WERI-Rb-1 (cell line): ENCODE measurements around the gene CDCP1.

Source experiments
- DNase-seq: peaks from one replicate; pipeline ENCODE4 v3.0.0-alpha.2; 2020
- H3K27ac ChIP-seq: fragments of 250-450 bp; sonication (Bioruptor Pico); 2 replicates; pipeline ENCODE4 v1.5.1; 2020; ENCODE audit warnings: mild to moderate bottlenecking, moderate library complexity
- H3K27me3 ChIP-seq: fragments of 250-450 bp; sonication (Bioruptor Pico); 2 replicates; pipeline ENCODE4 v1.5.1; 2021; ENCODE audit warnings: mild to moderate bottlenecking, low read depth, moderate library complexity; ENCODE audit not compliant: insufficient read depth, severe bottlenecking
- H3K36me3 ChIP-seq: fragments of 250-450 bp; sonication (Bioruptor Pico); 2 replicates; pipeline ENCODE4 v1.5.1; 2020; ENCODE audit warnings: mild to moderate bottlenecking, moderate library complexity
- H3K4me3 ChIP-seq: 2 replicates; pipeline ENCODE4 v1.5.1; 2011; ENCODE audit warnings: low read depth, mild to moderate bottlenecking, control low read depth, low read length
- H3K9me3 ChIP-seq: fragments of 250-450 bp; sonication (Bioruptor Pico); 2 replicates; pipeline ENCODE4 v1.5.1; 2021; ENCODE audit warnings: mild to moderate bottlenecking, moderate library complexity; ENCODE audit not compliant: severe bottlenecking
- TF ChIP-seq, protein P1 (sequence below): IDR thresholded peaks from 2 replicates; pipeline ENCODE4 v1.5.1; 2011; ENCODE audit warnings: low read depth, mild to moderate bottlenecking, control low read depth, inconsistent platforms, low read length

CDCP1 gene

DNA sequence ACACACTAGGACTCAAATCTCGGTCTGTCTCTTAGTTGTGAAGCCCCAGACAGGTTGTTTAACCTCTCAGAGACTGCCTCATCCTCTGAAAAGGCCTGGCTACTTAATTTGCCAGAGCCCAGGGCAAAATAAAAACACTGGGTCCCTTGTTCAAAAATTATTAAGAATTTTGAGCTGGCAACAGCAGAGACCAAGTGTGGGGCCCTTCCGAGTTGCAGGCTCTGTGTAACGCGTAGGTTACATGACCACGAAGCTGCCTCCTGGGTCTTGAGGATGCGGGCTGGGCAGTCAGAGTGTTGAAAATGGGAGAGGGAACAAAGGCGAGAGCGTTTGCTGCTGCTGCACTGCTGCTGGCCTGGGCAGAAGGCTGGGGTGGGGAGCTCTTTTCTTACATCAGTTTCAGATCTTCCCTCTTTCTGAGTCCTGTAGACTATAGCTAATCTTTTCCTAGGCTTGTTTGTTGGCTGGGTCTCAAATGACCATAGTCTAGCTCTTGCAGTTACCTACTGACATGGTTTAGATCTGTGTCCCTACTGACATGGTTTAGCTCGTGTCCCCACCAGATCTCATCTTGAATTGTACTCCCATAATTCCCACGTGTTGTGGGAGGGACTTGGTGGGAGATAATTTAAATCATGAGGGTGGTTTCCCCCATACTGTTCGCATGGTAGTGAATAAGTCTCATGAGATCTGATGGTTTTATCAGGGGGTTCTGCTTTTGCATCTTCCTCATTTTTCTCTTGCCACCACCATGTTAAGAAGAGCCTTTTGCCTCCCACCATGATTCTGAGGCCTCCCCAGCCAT lies 70.2 kb downstream of the CDCP1 start:
- TF ChIP-seq, protein P1, sequence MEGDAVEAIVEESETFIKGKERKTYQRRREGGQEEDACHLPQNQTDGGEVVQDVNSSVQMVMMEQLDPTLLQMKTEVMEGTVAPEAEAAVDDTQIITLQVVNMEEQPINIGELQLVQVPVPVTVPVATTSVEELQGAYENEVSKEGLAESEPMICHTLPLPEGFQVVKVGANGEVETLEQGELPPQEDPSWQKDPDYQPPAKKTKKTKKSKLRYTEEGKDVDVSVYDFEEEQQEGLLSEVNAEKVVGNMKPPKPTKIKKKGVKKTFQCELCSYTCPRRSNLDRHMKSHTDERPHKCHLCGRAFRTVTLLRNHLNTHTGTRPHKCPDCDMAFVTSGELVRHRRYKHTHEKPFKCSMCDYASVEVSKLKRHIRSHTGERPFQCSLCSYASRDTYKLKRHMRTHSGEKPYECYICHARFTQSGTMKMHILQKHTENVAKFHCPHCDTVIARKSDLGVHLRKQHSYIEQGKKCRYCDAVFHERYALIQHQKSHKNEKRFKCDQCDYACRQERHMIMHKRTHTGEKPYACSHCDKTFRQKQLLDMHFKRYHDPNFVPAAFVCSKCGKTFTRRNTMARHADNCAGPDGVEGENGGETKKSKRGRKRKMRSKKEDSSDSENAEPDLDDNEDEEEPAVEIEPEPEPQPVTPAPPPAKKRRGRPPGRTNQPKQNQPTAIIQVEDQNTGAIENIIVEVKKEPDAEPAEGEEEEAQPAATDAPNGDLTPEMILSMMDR: no peak
- H3K9me3 ChIP-seq: no peaks in the 10 kb centered on the region
- DNase-seq: no peak
- H3K4me3 ChIP-seq: no peak overlapping the region
- no peak overlapping the region for H3K27ac ChIP-seq
- no peaks in the 10 kb centered on the region for H3K27me3 ChIP-seq
- H3K36me3 ChIP-seq: no peaks in the 10 kb centered on the region

DNA sequence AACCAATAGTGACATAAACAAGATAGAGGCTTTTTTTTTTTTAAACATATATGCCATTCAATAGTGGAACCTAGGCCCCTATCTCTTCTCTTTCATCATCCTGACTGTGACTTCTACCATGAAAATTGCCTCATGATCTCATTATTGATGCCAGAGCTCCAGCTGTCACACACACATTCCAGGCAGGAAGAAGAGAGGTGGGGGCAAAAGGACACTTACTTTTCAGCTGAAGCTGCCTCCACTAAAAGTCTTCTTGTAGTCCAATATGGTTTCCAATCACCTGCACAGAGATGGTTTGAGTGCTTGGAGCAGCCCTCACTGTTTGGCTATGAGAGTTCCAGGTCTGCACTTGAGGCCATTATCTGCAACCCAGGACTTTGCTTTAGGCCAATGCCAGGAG lies 75.1 kb downstream of the CDCP1 start:
- DNase-seq: no peak
- H3K27ac ChIP-seq: no peak overlapping the region
- H3K9me3 ChIP-seq: no peaks in the 10 kb centered on the region
- no peaks in the 10 kb centered on the region for H3K36me3 ChIP-seq
- no peaks in the 10 kb centered on the region for H3K27me3 ChIP-seq
- TF ChIP-seq, protein P1: no peak
- H3K4me3 ChIP-seq: no peak overlapping the region

DNA sequence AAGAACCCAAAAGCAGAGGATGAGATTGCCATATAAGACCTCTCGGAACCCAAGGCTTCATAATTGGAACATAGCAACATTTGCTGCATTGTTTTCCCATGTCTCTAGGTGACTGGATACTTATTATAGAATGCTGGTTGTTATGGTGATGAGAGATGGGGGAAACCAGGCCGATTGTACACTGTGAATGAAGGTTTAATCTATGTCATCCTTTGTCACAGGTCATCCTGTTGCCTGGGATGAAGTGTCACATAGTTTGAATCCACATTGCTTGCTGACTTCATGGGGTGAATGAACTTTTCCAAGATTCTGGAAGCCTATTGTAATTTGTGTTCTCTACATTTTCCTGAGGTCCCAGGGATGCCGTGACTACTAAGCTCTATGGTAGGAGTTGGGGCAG lies 78.2 kb downstream of the CDCP1 start:
- no peaks in the 10 kb centered on the region for H3K36me3 ChIP-seq

DNA sequence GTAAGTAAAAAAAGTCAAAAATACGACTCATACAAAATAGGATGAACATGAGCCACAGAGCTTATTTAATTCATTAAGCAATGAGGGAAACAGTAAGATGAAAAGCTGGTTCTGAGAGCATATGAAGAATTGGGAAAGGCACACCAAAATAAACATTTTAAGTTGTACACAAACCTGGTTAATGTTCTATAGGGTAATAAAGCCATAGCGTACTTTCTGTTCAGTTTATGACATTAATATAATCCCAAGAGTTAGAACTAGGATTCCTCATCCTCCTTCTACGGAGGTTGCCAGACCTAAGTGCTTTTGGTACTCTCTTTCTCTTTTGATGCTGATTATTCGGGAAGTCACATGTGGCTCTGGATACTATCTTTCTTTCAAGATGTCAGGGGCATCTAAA lies 78.7 kb downstream of the CDCP1 start:
- Histone ChIP-seq H3K9me3 (no peaks in the 10 kb centered on the region), H3K27ac (no peak overlapping the region), H3K36me3 (no peaks in the 10 kb centered on the region), H3K27me3 (no peaks in the 10 kb centered on the region), H3K4me3 (no peak overlapping the region)
- TF ChIP-seq, protein P1: no peak
- DNase-seq: no peak

More for the DNA sequence above, 78.2 kb downstream of the CDCP1 start:
- Histone ChIP-seq H3K27me3 (no peaks in the 10 kb centered on the region), H3K9me3 (no peaks in the 10 kb centered on the region), H3K4me3 (no peak overlapping the region), H3K27ac (no peak overlapping the region)
- DNase-seq: no peak
- TF ChIP-seq, protein P1: no peak

DNA sequence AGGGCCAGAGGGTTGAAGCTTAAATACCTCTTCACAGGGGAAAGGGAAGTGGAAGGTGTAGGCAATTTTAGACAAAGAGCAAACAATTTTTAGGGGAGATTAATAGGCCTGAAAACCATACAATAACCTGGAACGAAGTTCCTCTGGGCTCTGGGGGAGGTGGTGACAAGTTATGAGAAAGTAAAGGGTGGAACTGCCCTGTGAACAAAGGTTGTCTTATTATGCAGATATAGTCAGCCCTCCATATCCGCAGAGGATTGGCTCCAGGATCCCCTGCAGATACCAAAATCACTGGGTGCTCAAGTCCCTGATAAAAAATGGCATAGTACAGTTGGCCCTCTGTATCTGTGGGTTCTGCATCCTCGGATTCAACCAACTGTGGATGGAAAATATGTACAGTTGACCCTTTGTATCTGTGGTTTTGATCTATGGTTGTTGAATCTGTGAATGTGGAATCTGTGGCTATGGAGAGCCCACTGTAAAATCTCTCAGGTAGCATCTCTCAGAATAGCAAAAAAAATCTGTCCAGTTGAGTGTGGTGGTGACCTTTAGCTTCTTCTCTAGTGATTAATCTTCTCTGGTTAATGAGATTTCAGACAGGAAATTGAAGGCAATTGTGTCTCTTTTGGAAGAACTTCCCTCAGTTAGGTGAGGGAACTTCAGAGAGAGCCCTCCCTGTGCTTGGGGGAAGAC lies 79.9 kb downstream of the CDCP1 start:
- Histone ChIP-seq H3K27me3 (no peaks in the 10 kb centered on the region), H3K27ac (no peak overlapping the region), H3K9me3 (no peaks in the 10 kb centered on the region), H3K36me3 (no peaks in the 10 kb centered on the region), H3K4me3 (no peak overlapping the region)
- TF ChIP-seq, protein P1: no peak
- DNase-seq: no peak

DNA sequence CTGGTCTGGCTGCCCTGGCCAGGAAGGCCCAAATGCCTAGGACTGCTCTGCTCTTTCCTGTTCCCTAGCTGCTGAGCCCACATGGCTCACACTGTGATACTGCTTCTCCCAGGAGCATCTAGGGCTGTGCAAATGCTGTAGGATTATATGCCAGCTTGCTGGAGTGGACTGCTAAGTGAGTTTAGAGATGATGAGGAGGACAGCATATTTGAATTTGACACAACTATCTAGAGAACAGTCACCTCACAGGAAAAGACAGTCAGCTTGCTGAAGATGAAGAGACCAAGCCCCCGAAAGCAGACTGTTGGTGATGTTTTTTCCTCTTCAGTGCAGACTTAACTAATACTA lies 80.8 kb downstream of the CDCP1 start:
- no peak overlapping the region for H3K27ac ChIP-seq
- DNase-seq: no peak
- TF ChIP-seq, protein P1: no peak
- H3K9me3 ChIP-seq: no peaks in the 10 kb centered on the region
- no peaks in the 10 kb centered on the region for H3K27me3 ChIP-seq
- no peak overlapping the region for H3K4me3 ChIP-seq
- H3K36me3 ChIP-seq: no peaks in the 10 kb centered on the region
